ENCODE measurements around the gene NDUFS8.

NDUFS8 gene

GRCh38 chr11:68002938-68003845 lies 27.3 kb upstream of the NDUFS8 start:
- peak; percentile 26 to 29 for DNase-seq (ENCODE audit: low read depth in 2 of 2)

GRCh38 chr11:68003846-68004550 lies 26.5 kb upstream of the NDUFS8 start, which contains the start of gene UNC93B1:
Gene UNC93B1 (minus strand): TSS chr11:68004097. CDS start chr11:68004043, 54 bp downstream.
- peak; percentile 69 to 81 for DNase-seq (ENCODE audit: low read depth in 2 of 2)

- DNase-seq (ENCODE audit: low read depth in 2 of 2): no peak
Measured at GRCh38 chr11:68004551-68005335, 25.7 kb upstream of the NDUFS8 start.

GRCh38 chr11:68006606-68007166 lies 23.8 kb upstream of the NDUFS8 start:
- no peak for DNase-seq (ENCODE audit: low read depth in 2 of 2)

GRCh38 chr11:68007498-68008380 lies 22.7 kb upstream of the NDUFS8 start:
- DNase-seq (ENCODE audit: low read depth in 2 of 2): no peak

- no peak for DNase-seq (ENCODE audit: low read depth in 2 of 2)
Measured at GRCh38 chr11:68008381-68009337, 21.8 kb upstream of the NDUFS8 start.

GRCh38 chr11:68009391-68010089 lies 20.9 kb upstream of the NDUFS8 start:
- DNase-seq (ENCODE audit: low read depth in 2 of 2): no peak

- no peak for DNase-seq (ENCODE audit: low read depth in 2 of 2)
Measured at GRCh38 chr11:68010090-68011041, 20.1 kb upstream of the NDUFS8 start, which contains the start of gene ALDH3B1. Gene ALDH3B1 (plus strand): TSS chr11:68010327. CDS start chr11:68015298, 4,971 bp downstream.

GRCh38 chr11:68011051-68011943 lies 19.2 kb upstream of the NDUFS8 start:
- DNase-seq (ENCODE audit: low read depth in 2 of 2): no peak

GRCh38 chr11:68012044-68012842 lies 18.2 kb upstream of the NDUFS8 start:
- DNase-seq (ENCODE audit: low read depth in 2 of 2): no peak

- DNase-seq (ENCODE audit: low read depth in 2 of 2): no peak
Measured at GRCh38 chr11:68012843-68013610, 17.5 kb upstream of the NDUFS8 start.

- no peak for DNase-seq (ENCODE audit: low read depth in 2 of 2)
Measured at GRCh38 chr11:68013611-68014156, 16.8 kb upstream of the NDUFS8 start.

- no peak for DNase-seq (ENCODE audit: low read depth in 2 of 2)
Measured at GRCh38 chr11:68014157-68014946, 16.1 kb upstream of the NDUFS8 start.

GRCh38 chr11:68014947-68015447 lies 15.5 kb upstream of the NDUFS8 start:
- no peak for DNase-seq (ENCODE audit: low read depth in 2 of 2)
